Measurements from ENCODE around the gene FASTKD3.

Gene FASTKD3

DNA sequence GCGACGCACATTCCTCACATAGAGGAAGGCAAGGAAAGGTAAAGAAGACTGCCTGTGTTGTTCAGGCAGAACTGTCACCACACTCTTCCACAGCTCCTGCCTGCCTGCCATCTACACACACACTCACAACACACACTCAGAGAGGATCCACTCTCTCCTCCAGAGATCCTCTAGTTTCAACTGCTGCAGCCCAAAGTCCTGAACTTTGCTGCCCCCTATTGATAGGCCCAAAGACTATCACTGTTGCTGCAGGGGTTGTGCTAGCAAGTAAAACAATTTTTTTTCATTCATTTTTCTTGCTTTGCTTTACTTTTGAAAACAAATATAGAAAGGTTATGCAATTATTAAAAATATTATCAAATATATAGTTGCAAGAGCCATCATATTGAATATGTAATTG lies 12.0 kb downstream of the FASTKD3 start:
- CTCF ChIA-PET, result interaction anchor here (0.8 to 2.1 kb wide), 5 partner anchors 10 to 101 kb away, joined by 3 to 10 read pairs (median 6); no protein-coding TSS in a partner anchor
- TF ChIP-seq L3MBTL2 (conservative IDR thresholded peaks at IDR 0.05), result no peak
- no peak for TF ChIP-seq TARDBP (IDR thresholded peaks at IDR 0.05)
- TF ChIP-seq, protein P1, sequence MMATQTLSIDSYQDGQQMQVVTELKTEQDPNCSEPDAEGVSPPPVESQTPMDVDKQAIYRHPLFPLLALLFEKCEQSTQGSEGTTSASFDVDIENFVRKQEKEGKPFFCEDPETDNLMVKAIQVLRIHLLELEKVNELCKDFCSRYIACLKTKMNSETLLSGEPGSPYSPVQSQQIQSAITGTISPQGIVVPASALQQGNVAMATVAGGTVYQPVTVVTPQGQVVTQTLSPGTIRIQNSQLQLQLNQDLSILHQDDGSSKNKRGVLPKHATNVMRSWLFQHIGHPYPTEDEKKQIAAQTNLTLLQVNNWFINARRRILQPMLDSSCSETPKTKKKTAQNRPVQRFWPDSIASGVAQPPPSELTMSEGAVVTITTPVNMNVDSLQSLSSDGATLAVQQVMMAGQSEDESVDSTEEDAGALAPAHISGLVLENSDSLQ (IDR thresholded peaks at IDR 0.05), result no peak
- TF ChIP-seq ZNF384 (IDR thresholded peaks at IDR 0.05), result no peak
- no peak for TF ChIP-seq SUZ12 (IDR thresholded peaks at IDR 0.05)
- TF ChIP-seq FOXA1 (IDR thresholded peaks at IDR 0.05), result no peak
- no peak for TF ChIP-seq FOXM1 (IDR thresholded peaks at IDR 0.05; ENCODE audit: borderline replicate concordance)
- TF ChIP-seq CTBP1 (IDR thresholded peaks at IDR 0.05; ENCODE audit: borderline replicate concordance), result no peak
- no peak for TF ChIP-seq HDGF (IDR thresholded peaks at IDR 0.05; ENCODE audit: borderline replicate concordance)
- POLR2A ChIA-PET, result interaction anchor here (3.0 kb wide), 1 partner anchor 12 kb away, joined by 8 read pairs; the partner anchor contains the start of genes FASTKD3 and MTRR
- DNase-seq (ENCODE audit: extremely low spot score), result peak; percentile 56

GRCh38 chr5:7855611-7856010 lies 13.2 kb downstream of the FASTKD3 start:
- no peak for TF ChIP-seq ARNT (IDR thresholded peaks at IDR 0.05)
- no peak for TF ChIP-seq CTBP1 (IDR thresholded peaks at IDR 0.05; ENCODE audit: borderline replicate concordance)
- ChIA-PET CTCF (interaction anchor here (1.5 to 2.1 kb wide), 3 partner anchors 9 to 100 kb away, joined by 5 to 8 read pairs (median 6); no protein-coding TSS in a partner anchor), POLR2A (interaction anchor here (3.0 kb wide), 1 partner anchor 13 kb away, joined by 8 read pairs; the partner anchor contains the start of genes FASTKD3 and MTRR)
- no peak for DNase-seq (ENCODE audit: extremely low spot score)

- ChIA-PET CTCF (interaction anchor here (0.6 kb wide), 1 partner anchor 34 kb away, joined by 3 read pairs; no protein-coding TSS in a partner anchor), POLR2A (no interaction called here)
- no peak for DNase-seq (ENCODE audit: extremely low spot score)
- TF ChIP-seq, protein P1 (IDR thresholded peaks at IDR 0.05), result no peak
- no peak for TF ChIP-seq BHLHE40 (IDR thresholded peaks at IDR 0.05; ENCODE audit: borderline replicate concordance)
- no peak for TF ChIP-seq CTBP1 (IDR thresholded peaks at IDR 0.05; ENCODE audit: borderline replicate concordance)
- no peak for TF ChIP-seq ELF4 (IDR thresholded peaks at IDR 0.05)
- TF ChIP-seq HDGF (IDR thresholded peaks at IDR 0.05; ENCODE audit: borderline replicate concordance), result no peak
- TF ChIP-seq SUZ12 (IDR thresholded peaks at IDR 0.05), result no peak
- TF ChIP-seq NFRKB (IDR thresholded peaks at IDR 0.05), result no peak
- no peak for TF ChIP-seq FOXM1 (IDR thresholded peaks at IDR 0.05; ENCODE audit: borderline replicate concordance)
- no peak for TF ChIP-seq FOXA1 (IDR thresholded peaks at IDR 0.05)
- TF ChIP-seq SP1 (IDR thresholded peaks at IDR 0.05), result no peak
- no peak for TF ChIP-seq ARNT (IDR thresholded peaks at IDR 0.05)
- TF ChIP-seq LEF1 (IDR thresholded peaks at IDR 0.05; ENCODE audit: borderline replicate concordance), result no peak
- no peak for TF ChIP-seq L3MBTL2 (conservative IDR thresholded peaks at IDR 0.05)
- no peak for TF ChIP-seq ZNF384 (IDR thresholded peaks at IDR 0.05)
- no peak for TF ChIP-seq TARDBP (IDR thresholded peaks at IDR 0.05)
- TF ChIP-seq FOXK2 (IDR thresholded peaks at IDR 0.05), result no peak
These were observed 15.8 kb downstream of the FASTKD3 start for GRCh38 chr5:7852988-7853387.

- no peak for DNase-seq (ENCODE audit: extremely low spot score)
- TF ChIP-seq ZNF384 (IDR thresholded peaks at IDR 0.05) (no peak), ELF4 (IDR thresholded peaks at IDR 0.05) (no peak), SP1 (IDR thresholded peaks at IDR 0.05) (no peak)
- ChIA-PET POLR2A (no interaction called here), CTCF (no interaction called here)
These were observed 16.3 kb downstream of the FASTKD3 start for GRCh38 chr5:7852542-7852941.

DNA sequence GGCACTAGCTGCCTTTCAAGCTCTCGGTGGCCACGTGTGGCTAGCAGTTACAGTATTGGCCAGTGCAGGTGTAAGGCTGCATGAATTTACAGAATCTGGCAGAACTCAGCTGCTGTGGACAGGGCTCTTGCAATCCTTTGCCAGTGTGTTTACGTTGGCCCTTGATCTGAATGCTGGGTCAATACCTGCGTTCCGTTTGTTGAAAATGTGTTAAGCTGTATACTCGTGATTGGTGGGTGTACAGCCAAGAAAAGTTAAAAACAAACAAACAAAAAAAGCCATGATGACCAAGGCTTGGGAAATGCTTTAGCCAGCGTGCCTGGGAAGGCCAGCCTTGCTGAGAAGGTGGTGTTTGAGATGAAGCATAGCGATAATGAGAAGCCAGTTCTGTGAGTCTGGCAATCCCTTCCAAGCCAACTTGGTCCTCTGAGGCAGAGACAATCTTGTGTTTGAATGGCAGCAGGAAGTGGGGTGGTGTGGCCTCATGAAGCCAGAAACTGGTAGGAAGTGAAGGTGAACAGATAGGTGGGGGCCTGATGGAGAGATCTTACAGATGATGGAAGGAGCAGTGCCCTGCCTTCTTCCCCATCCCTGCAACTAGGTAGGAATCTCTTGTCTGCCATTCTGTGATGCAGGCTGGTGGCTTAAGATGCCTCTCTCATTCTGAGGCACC lies 17.1 kb downstream of the FASTKD3 start:
- no peak for DNase-seq (ENCODE audit: extremely low spot score)
- TF ChIP-seq ARNT (IDR thresholded peaks at IDR 0.05) (no peak), FOXA1 (IDR thresholded peaks at IDR 0.05) (no peak), CTBP1 (IDR thresholded peaks at IDR 0.05; ENCODE audit: borderline replicate concordance) (no peak), L3MBTL2 (conservative IDR thresholded peaks at IDR 0.05) (no peak), NFRKB (IDR thresholded peaks at IDR 0.05) (no peak), ZNF384 (IDR thresholded peaks at IDR 0.05) (no peak), FOXK2 (IDR thresholded peaks at IDR 0.05) (no peak), ELF4 (IDR thresholded peaks at IDR 0.05) (no peak), TARDBP (IDR thresholded peaks at IDR 0.05) (no peak)
- TF ChIP-seq, protein P1 (IDR thresholded peaks at IDR 0.05), result no peak
- CTCF ChIA-PET, result no interaction called here
- POLR2A ChIA-PET, result no interaction called here

DNA sequence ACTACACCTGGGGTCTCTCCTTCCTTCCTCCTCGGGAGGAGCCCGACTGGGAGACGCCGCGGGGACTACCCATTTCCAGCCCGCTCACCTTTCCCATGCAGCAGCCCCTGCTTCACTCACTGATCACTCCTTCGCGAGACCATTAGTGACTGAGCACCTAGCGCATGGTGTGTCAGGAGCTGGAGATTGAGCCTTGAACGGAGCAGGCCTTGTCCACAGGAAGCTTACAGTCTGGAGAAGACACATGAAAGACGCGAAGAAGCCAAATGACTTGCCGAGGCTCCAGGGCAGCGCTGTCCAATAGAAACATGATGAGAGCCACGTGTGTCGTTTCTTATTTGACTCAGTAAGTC lies 17.6 kb downstream of the FASTKD3 start:
- ChIA-PET CTCF (no interaction called here), POLR2A (interaction anchor here (1.2 kb wide), 1 partner anchor 17 kb away, joined by 5 read pairs; the partner anchor contains the start of genes FASTKD3 and MTRR)
- TF ChIP-seq ELF4 (IDR thresholded peaks at IDR 0.05) (no peak), SP1 (IDR thresholded peaks at IDR 0.05) (no peak), FOXM1 (IDR thresholded peaks at IDR 0.05; ENCODE audit: borderline replicate concordance) (no peak), ARNT (IDR thresholded peaks at IDR 0.05) (no peak), ZNF384 (IDR thresholded peaks at IDR 0.05) (no peak), NFRKB (IDR thresholded peaks at IDR 0.05) (no peak), HDGF (IDR thresholded peaks at IDR 0.05; ENCODE audit: borderline replicate concordance) (no peak), L3MBTL2 (conservative IDR thresholded peaks at IDR 0.05) (no peak), BHLHE40 (IDR thresholded peaks at IDR 0.05; ENCODE audit: borderline replicate concordance) (no peak), SUZ12 (IDR thresholded peaks at IDR 0.05) (no peak), FOXA1 (IDR thresholded peaks at IDR 0.05) (no peak), TARDBP (IDR thresholded peaks at IDR 0.05) (no peak)
- TF ChIP-seq, protein P1 (IDR thresholded peaks at IDR 0.05), result no peak

More for the DNA sequence above, 17.6 kb downstream of the FASTKD3 start:
- DNase-seq (ENCODE audit: extremely low spot score), result no peak
